Right forelimb (tissue), 1 donor: Measurements from ENCODE around the gene GCNT1.
"Not testable (repeated sequence)": the region's sequence is repeated elsewhere in the genome, so short reads cannot be mapped to it uniquely, and the experiment has no call there.

Experiments used
- DNase-seq: peaks from one replicate; pipeline ENCODE4 v3.0.0-alpha.2; 2018

GCNT1 gene

GRCh38 chr9:76493496-76493895 is 34.5 kb downstream of the GCNT1 start:
- DNase-seq: not testable (repeated sequence)

- DNase-seq: no peak
These were observed 41.1 kb downstream of the GCNT1 start for GRCh38 chr9:76500061-76500460.

- DNase-seq: no peak
These were observed 43.8 kb downstream of the GCNT1 start for GRCh38 chr9:76502746-76503145.

GRCh38 chr9:76510041-76510440 is 51.1 kb downstream of the GCNT1 start:
- no peak for DNase-seq

GRCh38 chr9:76510446-76510845 is 51.5 kb downstream of the GCNT1 start:
- no peak for DNase-seq

GRCh38 chr9:76512826-76513225 is 53.8 kb downstream of the GCNT1 start:
- no peak for DNase-seq

- no peak for DNase-seq
These were observed 57.4 kb downstream of the GCNT1 start for GRCh38 chr9:76516350-76516749.

- no peak for DNase-seq
These were observed 57.9 kb downstream of the GCNT1 start for GRCh38 chr9:76516871-76517270.

GRCh38 chr9:76519075-76519835 is 60.3 kb downstream of the GCNT1 start:
- DNase-seq: no peak

GRCh38 chr9:76521244-76521681 is 62.3 kb downstream of the GCNT1 start:
- no peak for DNase-seq

GRCh38 chr9:76521906-76522305 is 62.9 kb downstream of the GCNT1 start:
- no peak for DNase-seq

GRCh38 chr9:76523617-76524200 is 64.7 kb downstream of the GCNT1 start:
- not testable (repeated sequence) for DNase-seq

GRCh38 chr9:76525196-76525595 is 66.2 kb downstream of the GCNT1 start:
- DNase-seq: no peak

GRCh38 chr9:76526026-76526425 is 67.0 kb downstream of the GCNT1 start:
- DNase-seq: no peak

GRCh38 chr9:76528056-76528455 is 69.1 kb downstream of the GCNT1 start:
- DNase-seq: no peak

GRCh38 chr9:76528642-76529190 is 69.7 kb downstream of the GCNT1 start:
- DNase-seq: no peak

- no peak for DNase-seq
These were observed 70.7 kb downstream of the GCNT1 start for GRCh38 chr9:76529653-76530052.

- DNase-seq: no peak
These were observed 71.6 kb downstream of the GCNT1 start for GRCh38 chr9:76530458-76531110.

- DNase-seq: no peak
These were observed 72.3 kb downstream of the GCNT1 start for GRCh38 chr9:76531231-76531780.

GRCh38 chr9:76532877-76533276 is 73.9 kb downstream of the GCNT1 start:
- not testable (repeated sequence) for DNase-seq

- no peak for DNase-seq
These were observed 75.0 kb downstream of the GCNT1 start for GRCh38 chr9:76534026-76534425.

- peak; percentile 66 for DNase-seq
These were observed 78.2 kb downstream of the GCNT1 start for GRCh38 chr9:76537150-76537646.

GRCh38 chr9:76539180-76539579 is 80.2 kb downstream of the GCNT1 start:
- no peak for DNase-seq
